DOHH2 (cell line): ENCODE results near the gene RD3L.

Experiments used
- CTCF ChIP-seq: fragments of 200-600 bp; sonication (generic); IDR thresholded peaks from one replicate; pipeline ENCODE4 v1.5.1; 2014; ENCODE audit warnings: antibody characterized with exemption, mild to moderate bottlenecking, low read depth, low read length; ENCODE audit not compliant: poor library complexity, severe bottlenecking
- EZH2phosphoT487 ChIP-seq: fragments of 200-600 bp; sonication (generic); IDR thresholded peaks from 2 replicates; pipeline ENCODE4 v1.6.1; 2017; ENCODE audit warnings: borderline replicate concordance, mild to moderate bottlenecking, antibody characterized with exemption, low read length, moderate library complexity, mixed read lengths

GRCh38 chr14:103974575-103974974 is 32.2 kb upstream of the RD3L start:
- TF ChIP-seq CTCF (no peak), EZH2phosphoT487 (no peak)
